Vagina (tissue), 2 donors: ENCODE results near the gene TMEM121B. TPM values are rescaled to one million over a fixed set of nuclear protein-coding genes. Genes with fewer than 3 reads are reported as not detected.

Experiments used
- DNase-seq, 2 donors: peaks; one replicate each; pipeline ENCODE4 v3.0.0-alpha.2; 2017; ENCODE audit errors: extremely low spot score in 2 of 2
- H3K27ac ChIP-seq: fragments of 200-600 bp; sonication (generic); one replicate; pipeline ENCODE4 v1.5.1; 2019
- H3K27me3 ChIP-seq: fragments of 200-600 bp; sonication (generic); one replicate; pipeline ENCODE4 v1.5.1; 2019
- H3K36me3 ChIP-seq, 2 donors: fragments of 200-600 bp; sonication (generic); one replicate each; pipeline ENCODE4 v1.5.1; 2017 to 2019
- H3K4me1 ChIP-seq: fragments of 200-600 bp; sonication (generic); one replicate; pipeline ENCODE4 v1.5.1; 2019
- H3K4me3 ChIP-seq, 2 donors: fragments of 200-600 bp; sonication (generic); 1 replicate in 1 of 2; 2 replicates in 1 of 2; pipeline ENCODE4 v1.5.1; 2016 to 2019
- H3K9me3 ChIP-seq: fragments of 200-600 bp; sonication (generic); one replicate; pipeline ENCODE4 v1.5.1; 2019
- POLR2A ChIP-seq, 2 donors: fragments of 450-650 bp; IDR thresholded peaks; one replicate each; pipeline ENCODE4 v1.6.1; 2017; ENCODE audit warnings: antibody characterized with exemption in 2 of 2, mild to moderate bottlenecking in 2 of 2, moderate library complexity in 2 of 2
- POLR2AphosphoS5 ChIP-seq, 2 donors: sonication (generic); formaldehyde crosslinking; IDR thresholded peaks; one replicate each; pipeline ENCODE4 v1.9.0; 2017; ENCODE audit warnings: antibody characterized with exemption in 2 of 2, mild to moderate bottlenecking in 2 of 2, low read depth in 1 of 2; ENCODE audit not compliant: insufficient read depth in 1 of 2
- intact Hi-C: fragments of 100-400 bp; cut with DNase I; formaldehyde crosslinking; loops from one replicate; pipeline ENCODE4 v1.15.1; 2023
- total RNA-seq: library from RNA; depleted of rRNA; stranded (reverse); fragments of >200 nt; gene quantifications from one replicate; pipeline ENCODE4 v1.2.3, GENCODE V29; 2016
- TF ChIP-seq, protein P1 (sequence below), 3 experiments: fragments of 450-650 bp in 2 of 3; fragments of 200-600 bp in 1 of 3; sonication (generic) in 1 of 3; IDR thresholded peaks; one replicate each; pipeline ENCODE4 v1.5.1; 2017 to 2019; ENCODE audit warnings: antibody characterized with exemption in 3 of 3, mild to moderate bottlenecking in 2 of 3, moderate library complexity in 2 of 3

Gene TMEM121B
- total RNA-seq, 1 donor from 2014 or later = not detected

DNA sequence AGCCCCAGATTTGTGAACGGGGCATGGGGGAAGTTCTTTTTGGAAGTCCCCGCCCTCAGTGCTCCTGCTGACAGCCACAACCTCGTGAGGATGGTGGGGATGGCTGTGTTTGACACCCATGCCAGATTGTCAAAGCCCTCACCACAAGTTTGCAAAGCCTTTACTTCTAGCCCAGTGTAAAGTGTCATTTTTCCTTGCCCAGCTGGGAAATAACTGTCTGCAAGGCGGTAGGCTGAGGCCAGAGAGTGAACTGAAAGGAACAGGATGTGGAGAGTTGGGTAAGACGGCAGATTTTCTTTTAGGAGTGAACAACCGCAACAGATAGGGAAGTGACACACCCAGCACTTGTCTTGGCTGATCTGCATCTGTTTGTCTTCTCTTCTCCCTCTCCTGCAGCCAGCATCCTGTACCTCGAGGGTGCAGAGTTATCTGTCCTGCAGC lies 22.8 kb downstream of the TMEM121B start:
- peaks cover 0 to 62% of the 10 kb centered on the region in 2 donors for H3K36me3 ChIP-seq
- H3K9me3 ChIP-seq = no peaks in the 10 kb centered on the region
- TF ChIP-seq, protein P1, sequence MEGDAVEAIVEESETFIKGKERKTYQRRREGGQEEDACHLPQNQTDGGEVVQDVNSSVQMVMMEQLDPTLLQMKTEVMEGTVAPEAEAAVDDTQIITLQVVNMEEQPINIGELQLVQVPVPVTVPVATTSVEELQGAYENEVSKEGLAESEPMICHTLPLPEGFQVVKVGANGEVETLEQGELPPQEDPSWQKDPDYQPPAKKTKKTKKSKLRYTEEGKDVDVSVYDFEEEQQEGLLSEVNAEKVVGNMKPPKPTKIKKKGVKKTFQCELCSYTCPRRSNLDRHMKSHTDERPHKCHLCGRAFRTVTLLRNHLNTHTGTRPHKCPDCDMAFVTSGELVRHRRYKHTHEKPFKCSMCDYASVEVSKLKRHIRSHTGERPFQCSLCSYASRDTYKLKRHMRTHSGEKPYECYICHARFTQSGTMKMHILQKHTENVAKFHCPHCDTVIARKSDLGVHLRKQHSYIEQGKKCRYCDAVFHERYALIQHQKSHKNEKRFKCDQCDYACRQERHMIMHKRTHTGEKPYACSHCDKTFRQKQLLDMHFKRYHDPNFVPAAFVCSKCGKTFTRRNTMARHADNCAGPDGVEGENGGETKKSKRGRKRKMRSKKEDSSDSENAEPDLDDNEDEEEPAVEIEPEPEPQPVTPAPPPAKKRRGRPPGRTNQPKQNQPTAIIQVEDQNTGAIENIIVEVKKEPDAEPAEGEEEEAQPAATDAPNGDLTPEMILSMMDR (IDR thresholded peaks at IDR 0.05) = no peak
- no peak for TF ChIP-seq POLR2A (IDR thresholded peaks at IDR 0.05)
- no peak for TF ChIP-seq POLR2AphosphoS5 (IDR thresholded peaks at IDR 0.05; ENCODE audit: insufficient read depth in 1 of 2, low read depth in 1 of 2)
- H3K4me3 ChIP-seq = no peak overlapping the region
- H3K27ac ChIP-seq = no peak overlapping the region
- intact Hi-C loops = no loop called here
- H3K27me3 ChIP-seq = no peaks in the 10 kb centered on the region
- DNase-seq = no peak
- no peaks in the 10 kb centered on the region for H3K4me1 ChIP-seq

DNA sequence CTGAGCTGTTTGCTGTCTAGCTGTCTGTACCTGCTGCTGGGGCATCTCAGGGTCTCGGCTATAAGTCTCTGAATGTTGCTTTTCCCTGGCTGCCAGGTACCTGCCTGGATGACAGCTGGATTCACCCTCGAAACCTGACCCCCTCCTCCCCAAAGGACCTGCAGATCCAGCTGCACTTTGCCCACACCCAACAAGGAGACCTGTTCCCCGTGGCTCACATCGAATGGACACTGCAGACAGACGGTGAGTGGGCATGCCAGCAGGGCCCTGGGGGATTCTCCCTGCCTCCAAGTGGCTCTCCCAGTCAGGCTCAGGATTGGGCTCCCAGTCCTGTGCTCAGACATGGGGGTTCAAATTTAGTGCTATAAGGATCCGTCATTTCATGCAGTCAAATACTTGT lies 23.5 kb downstream of the TMEM121B start:
- TF ChIP-seq POLR2AphosphoS5 (IDR thresholded peaks at IDR 0.05; ENCODE audit: insufficient read depth in 1 of 2, low read depth in 1 of 2) (no peak), POLR2A (IDR thresholded peaks at IDR 0.05) (no peak)
- TF ChIP-seq, protein P1 (IDR thresholded peaks at IDR 0.05) = no peak
- H3K4me1 ChIP-seq = no peaks in the 10 kb centered on the region
- peaks cover 0 to 55% of the 10 kb centered on the region in 2 donors for H3K36me3 ChIP-seq
- H3K9me3 ChIP-seq = no peaks in the 10 kb centered on the region
- H3K27me3 ChIP-seq = no peaks in the 10 kb centered on the region
- no peak overlapping the region for H3K27ac ChIP-seq
- DNase-seq = no peak
- intact Hi-C loops = no loop called here
- H3K4me3 ChIP-seq = no peak overlapping the region

- H3K27me3 ChIP-seq = no peaks in the 10 kb centered on the region
- intact Hi-C loops = no loop called here
- H3K36me3 ChIP-seq = peaks cover 0 to 48% of the 10 kb centered on the region in 2 donors
- no peaks in the 10 kb centered on the region for H3K9me3 ChIP-seq
- H3K4me1 ChIP-seq = no peaks in the 10 kb centered on the region
- no peak overlapping the region for H3K27ac ChIP-seq
- no peak for DNase-seq
- no peak overlapping the region for H3K4me3 ChIP-seq
- TF ChIP-seq POLR2A (IDR thresholded peaks at IDR 0.05) (no peak), POLR2AphosphoS5 (IDR thresholded peaks at IDR 0.05; ENCODE audit: insufficient read depth in 1 of 2, low read depth in 1 of 2) (no peak)
- TF ChIP-seq, protein P1 (IDR thresholded peaks at IDR 0.05) = no peak
Measured at GRCh38 chr22:17097062-17097461, 24.1 kb downstream of the TMEM121B start.

DNA sequence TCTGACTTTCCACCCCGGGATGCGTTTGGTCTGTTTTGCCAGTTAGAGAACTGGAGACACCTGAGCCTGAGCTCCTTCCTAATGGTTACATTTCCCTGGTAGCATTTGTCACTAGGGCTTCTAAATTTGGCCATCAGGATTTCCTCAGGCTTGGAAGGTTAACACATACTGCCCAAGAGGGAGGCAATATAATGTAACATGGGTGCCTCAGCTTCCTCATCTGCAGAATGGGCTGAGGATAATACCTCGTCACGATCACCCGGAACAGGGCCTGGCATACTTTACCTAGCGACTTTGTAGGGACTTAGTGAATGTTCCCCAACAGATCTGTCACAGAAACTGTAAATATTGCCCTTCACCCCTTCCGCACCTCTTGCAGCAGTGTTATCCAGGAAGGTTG lies 25.1 kb downstream of the TMEM121B start:
- H3K4me3 ChIP-seq = no peak overlapping the region
- no peaks in the 10 kb centered on the region for H3K4me1 ChIP-seq
- peaks cover 0 to 39% of the 10 kb centered on the region in 2 donors for H3K36me3 ChIP-seq
- intact Hi-C loops = no loop called here
- TF ChIP-seq, protein P1 (IDR thresholded peaks at IDR 0.05) = no peak
- TF ChIP-seq POLR2A (IDR thresholded peaks at IDR 0.05) (no peak), POLR2AphosphoS5 (IDR thresholded peaks at IDR 0.05; ENCODE audit: insufficient read depth in 1 of 2, low read depth in 1 of 2) (no peak)
- no peaks in the 10 kb centered on the region for H3K9me3 ChIP-seq
- DNase-seq = no peak
- H3K27ac ChIP-seq = no peak overlapping the region
- no peaks in the 10 kb centered on the region for H3K27me3 ChIP-seq

GRCh38 chr22:17095538-17095937 lies 25.6 kb downstream of the TMEM121B start:
- no peaks in the 10 kb centered on the region for H3K9me3 ChIP-seq
- no peaks in the 10 kb centered on the region for H3K27me3 ChIP-seq
- DNase-seq = no peak
- H3K27ac ChIP-seq = no peak overlapping the region
- no peak overlapping the region for H3K4me3 ChIP-seq
- intact Hi-C loops = no loop called here
- H3K36me3 ChIP-seq = peaks cover 0 to 34% of the 10 kb centered on the region in 2 donors
- no peaks in the 10 kb centered on the region for H3K4me1 ChIP-seq
- TF ChIP-seq, protein P1 (IDR thresholded peaks at IDR 0.05) = no peak
- no peak for TF ChIP-seq POLR2AphosphoS5 (IDR thresholded peaks at IDR 0.05; ENCODE audit: insufficient read depth in 1 of 2, low read depth in 1 of 2)
- no peak for TF ChIP-seq POLR2A (IDR thresholded peaks at IDR 0.05)
